Measurements from ENCODE around the gene INPP1.
A peak's percentile ranks its signal among the peaks of the same experiment; 100 is the strongest.
"Not testable (repeated sequence)": the region's sequence is repeated elsewhere in the genome, so short reads cannot be mapped to it uniquely, and the experiment has no call there.

Gene INPP1

DNA sequence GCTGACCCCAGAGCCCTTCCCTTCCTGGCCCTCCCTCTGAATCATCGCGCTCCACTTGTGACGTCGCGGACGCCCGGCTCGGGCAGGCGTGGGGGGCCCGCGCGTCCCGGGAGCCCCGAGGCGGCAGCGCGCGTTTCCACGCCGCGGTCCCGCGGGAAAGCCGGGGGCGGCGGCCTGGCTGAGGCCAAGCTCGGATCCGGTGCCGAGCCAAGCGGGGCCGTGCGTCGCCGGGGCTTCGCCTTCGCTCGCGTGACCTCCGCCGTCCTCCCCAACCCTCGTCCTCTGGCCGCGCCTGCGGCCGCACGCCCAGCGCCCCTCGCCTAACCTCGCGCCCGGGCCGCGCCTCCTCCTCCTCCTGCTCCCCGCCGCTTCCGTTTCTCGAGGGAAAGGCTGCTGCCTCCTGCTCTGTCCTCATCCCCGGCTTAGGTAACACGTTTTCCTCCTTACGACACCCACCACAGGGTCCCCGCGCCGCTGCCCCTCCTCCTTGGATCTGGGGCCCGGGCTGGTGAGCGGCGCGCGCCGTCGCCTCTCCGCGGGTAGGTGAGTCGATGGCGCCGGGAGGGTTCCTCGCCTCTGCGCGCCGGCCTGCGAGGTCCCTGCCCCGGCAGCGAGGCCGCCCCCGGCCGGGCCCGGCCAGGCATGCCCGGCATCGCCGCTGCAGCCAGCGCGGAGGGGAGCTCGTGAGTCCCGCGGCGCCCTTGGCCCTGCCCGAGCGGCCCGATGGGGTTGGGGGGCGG, at the start of gene INPP1:
Gene INPP1, plus strand, starts transcription at position 54 of the 740 bp plus-strand sequence. CDS start 16,514 bp downstream, outside the sequence.
- DNase-seq (ENCODE audit: low read depth): peak; percentile 40

GRCh38 chr2:190297880-190298279, 45.5 kb upstream of the INPP1 start:
- not testable (repeated sequence) for DNase-seq (ENCODE audit: low read depth)

GRCh38 chr2:190301032-190301431, 42.4 kb upstream of the INPP1 start:
- no peak for DNase-seq (ENCODE audit: low read depth)

GRCh38 chr2:190302052-190302451, 41.3 kb upstream of the INPP1 start:
- DNase-seq (ENCODE audit: low read depth): no peak

DNA sequence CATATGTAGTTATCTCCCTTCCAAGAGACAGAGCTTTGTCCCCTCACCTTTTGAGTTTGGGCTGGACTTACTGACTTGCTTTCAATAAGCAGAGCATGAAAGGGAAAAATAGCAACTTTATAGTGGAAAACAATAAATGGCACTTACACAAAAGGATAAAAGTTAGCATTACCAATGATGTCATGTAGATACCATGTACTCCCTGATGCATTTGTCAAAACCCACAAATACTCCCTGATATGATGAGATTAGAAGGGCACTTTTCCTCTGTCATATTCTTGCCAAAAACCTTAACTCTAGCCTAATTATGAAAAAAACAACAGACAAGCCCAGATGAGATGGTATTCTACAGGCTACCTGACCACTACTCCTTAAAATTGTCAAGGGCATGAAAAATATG, 39.7 kb upstream of the INPP1 start:
- no peak for DNase-seq (ENCODE audit: low read depth)

DNA sequence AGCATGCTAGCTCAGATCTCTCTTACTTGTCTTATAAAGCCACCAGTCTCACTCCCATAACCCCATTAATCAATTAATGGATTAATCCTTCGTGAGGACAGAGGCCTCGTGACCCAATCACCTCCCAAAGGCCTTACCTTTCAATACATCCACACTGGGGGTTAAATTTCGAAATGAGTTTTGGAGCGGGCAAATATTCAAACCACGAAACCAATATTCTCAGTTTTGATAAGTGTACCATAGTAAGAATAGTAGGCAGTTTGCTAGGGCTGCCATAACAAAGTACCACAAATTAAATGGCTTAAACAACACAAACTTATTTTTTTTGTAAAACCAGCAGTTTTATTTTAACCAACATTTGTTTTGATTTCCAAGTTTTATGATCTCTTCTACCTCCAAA, 39.0 kb upstream of the INPP1 start:
- no peak for DNase-seq (ENCODE audit: low read depth)

- DNase-seq (ENCODE audit: low read depth): no peak
Measured at GRCh38 chr2:190308031-190308430, 35.4 kb upstream of the INPP1 start.

DNA sequence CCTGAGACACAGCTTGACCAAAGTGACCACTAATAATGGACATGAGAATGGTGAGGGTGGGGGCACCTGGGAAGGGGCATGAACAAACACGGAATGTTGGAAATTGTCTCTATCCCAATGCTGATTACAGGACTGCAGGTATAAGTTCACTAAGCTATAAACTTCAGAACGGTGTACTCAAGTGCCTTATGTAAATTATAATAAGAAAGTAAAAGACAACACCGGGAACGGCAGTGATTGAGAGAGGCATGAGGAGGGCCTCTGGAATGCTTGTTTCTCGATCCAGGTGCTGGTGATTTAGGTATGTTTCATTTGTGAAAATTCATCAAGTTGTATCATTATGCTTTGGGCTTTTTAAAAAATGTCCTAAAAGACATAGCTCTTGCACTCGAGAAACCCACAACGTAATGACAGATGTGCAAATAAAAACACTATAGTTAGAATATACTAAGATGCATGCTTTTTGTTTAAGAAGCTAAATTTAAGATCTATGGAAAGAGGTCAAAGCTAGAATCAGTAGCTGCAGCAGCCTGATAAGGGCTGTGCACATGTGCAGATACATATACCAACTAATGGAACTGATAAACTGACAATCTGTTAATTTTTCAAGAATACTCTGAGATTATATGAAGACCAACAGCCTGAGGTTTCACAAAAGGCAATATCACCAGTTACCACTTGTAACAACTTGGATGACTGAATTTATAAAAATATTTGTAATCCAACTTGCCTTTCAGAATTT, 31.3 kb upstream of the INPP1 start:
- no peak for DNase-seq (ENCODE audit: low read depth)

- DNase-seq (ENCODE audit: low read depth): not testable (repeated sequence)
Measured at GRCh38 chr2:190312635-190313025, 30.8 kb upstream of the INPP1 start.

DNA sequence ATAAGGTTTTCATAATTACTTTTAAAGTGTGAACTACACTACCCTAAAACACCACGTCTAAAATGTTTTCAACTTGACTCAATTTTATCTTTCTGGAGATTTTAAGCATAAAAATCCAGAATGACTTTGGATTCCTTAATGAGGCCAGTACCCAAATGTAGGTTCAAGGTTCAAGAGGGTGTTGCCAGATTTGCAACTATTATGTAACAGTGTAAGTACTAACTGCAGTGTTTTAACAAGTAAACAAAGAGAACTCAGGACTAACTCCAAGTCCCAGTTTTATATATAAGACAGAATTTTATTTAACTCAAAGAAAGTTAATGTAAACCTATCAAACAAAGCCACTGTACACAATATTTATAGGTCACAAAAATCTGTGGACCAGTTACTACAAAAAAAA, 29.5 kb upstream of the INPP1 start:
- DNase-seq (ENCODE audit: low read depth): no peak

GRCh38 chr2:190315273-190315672, 28.1 kb upstream of the INPP1 start:
- no peak for DNase-seq (ENCODE audit: low read depth)

GRCh38 chr2:190318514-190318913, 24.9 kb upstream of the INPP1 start:
- DNase-seq (ENCODE audit: low read depth): no peak

DNA sequence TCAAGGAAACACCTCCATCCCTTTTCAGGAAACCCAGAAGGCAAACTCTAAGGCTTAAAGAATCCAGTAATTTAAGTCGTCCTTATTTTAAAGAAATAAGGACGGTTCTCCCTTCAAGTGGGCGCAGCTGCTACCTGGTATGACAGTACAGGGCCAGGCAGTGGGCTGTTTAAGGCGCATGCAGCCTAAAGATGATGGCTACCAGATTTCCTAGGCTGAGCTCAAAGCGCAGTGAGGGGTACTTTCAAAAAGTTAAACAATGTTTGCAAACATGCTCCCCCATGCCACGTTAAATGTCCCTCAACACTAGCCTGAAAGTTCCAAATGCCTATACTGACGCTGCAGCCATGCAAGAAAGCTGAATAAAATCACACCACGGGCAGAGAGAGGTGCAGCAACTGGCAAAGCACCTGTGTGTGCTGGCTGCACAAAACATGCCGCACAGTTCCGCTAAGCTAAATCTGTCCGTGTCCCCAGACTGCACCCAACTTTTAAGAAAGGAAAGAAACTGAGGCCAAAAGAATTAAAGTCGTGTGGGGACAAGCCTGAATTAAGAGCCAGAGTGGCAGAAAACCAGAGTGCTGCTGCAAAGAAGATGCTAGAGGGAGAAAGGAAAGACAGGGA, 24.3 kb upstream of the INPP1 start:
- DNase-seq (ENCODE audit: low read depth): no peak

DNA sequence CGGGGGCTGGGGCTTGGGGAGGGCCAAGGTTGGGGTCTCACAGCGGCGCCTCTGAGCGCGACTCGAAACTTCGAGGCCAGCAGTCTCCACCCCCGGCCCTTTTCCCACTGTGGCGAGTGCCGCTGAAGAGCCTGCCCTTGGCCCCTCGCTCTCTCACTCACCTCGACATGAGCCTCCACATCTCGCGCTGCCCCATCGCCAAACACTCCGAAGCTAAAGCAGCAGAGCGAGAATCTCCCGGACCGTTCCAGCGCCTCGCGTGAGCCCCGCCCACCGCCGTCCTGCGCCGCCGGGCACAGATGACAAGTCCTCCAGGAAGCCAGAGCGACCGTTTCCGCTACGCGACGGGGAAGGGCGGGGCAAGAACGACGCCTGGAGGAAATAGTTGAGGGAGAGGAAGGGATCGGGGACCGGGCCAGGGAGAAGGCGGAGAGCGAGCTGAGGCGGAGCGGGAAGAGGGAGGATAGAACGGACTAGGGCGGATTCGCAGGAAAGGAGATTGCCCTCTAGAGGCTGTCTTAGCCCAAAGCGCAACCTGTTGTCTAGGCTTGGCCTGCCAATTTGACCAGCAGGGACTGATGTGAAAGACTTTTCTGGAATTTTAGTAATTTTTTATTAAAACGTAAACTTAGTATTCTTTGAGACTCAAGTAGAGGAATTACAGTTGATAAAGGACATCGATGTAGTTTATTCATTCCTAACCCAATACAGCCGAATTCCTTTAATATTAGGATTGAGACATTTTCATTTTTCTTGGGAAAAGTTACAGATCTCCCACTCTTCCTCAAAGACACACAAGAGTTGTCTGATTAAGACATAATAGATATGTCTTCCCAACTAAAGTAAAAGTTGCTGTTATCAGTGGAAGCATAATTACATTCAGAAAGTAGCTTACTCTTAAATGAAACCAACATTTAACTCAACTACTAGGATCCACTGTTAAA, 23.6 kb upstream of the INPP1 start, which contains the start of gene HIBCH:
Gene HIBCH, minus strand, starts transcription at position 272 of the 944 bp plus-strand sequence. Its CDS starts 76 bp downstream, at position 196.
- DNase-seq (ENCODE audit: low read depth): peak; percentile 93

- peak; percentile 30 for DNase-seq (ENCODE audit: low read depth)
Measured at GRCh38 chr2:190320696-190321095, 22.7 kb upstream of the INPP1 start.

DNA sequence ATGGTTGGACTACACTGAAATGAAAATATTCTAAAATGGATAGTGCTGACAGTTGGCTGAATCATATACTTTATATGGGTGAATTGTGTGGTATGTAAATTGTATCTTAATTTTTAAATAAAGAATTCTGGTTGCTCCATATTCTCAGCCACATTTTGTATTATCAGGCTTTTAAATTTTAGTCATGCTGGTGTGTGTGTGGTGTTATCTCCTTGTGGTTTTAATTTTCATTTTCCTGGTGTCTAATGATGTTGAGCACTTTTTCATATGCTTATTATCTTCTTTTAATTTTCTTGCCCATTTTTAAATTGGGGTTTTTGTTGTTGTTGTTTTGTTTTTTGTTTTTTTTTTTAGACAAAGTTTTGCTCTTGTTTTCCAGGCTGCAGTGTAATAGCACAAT, 20.0 kb upstream of the INPP1 start:
- no peak for DNase-seq (ENCODE audit: low read depth)

DNA sequence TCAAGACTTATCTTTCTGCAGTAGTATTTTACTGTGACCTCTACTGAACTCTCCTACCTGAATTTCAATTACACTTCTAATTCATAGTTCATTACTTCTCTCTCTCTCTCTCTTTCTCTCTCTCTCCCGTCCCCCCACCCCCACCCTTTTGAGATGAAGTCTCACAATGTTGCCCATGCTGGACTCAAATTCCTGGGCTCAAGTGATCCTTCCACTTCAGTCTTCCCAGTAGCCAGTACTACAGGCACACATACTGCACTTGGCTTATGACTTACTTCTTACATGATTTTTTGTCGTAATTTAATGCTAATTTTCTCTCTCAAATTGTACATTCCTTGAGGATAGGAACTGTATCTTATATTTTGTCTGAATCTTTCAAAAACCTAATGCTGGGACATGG, 17.8 kb upstream of the INPP1 start:
- no peak for DNase-seq (ENCODE audit: low read depth)

DNA sequence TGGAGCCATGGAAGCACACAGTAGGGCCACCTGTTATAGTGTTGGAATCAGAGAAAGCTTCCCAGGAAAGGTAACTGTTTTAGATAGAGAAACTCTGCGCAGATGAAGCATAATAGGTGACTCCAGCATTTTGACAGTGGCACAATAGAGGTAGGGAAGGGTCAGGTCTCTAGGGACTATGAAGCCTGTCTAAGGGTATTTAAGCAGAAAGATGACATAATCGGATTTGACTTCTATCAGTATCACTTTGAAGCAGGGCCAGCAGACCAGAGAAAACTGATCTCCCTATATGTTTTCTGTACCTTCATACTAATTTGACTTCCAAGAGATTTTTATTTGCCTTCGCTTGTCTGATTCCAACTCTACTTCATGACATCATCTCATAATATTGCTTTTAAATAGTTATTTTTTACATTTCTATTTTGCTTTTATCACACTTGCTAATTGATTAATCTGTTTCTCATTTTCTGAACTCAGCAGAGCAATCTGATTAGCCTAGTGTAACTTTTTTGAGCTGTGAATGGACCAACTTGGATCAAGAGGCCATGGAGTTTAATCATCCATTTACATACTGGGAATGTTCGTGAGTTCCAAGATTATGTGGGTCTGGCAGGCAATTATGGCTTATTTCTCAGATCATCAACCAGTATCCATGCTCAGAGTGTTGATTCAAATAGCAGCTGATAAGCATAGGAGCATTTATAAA, 15.4 kb upstream of the INPP1 start:
- DNase-seq (ENCODE audit: low read depth): no peak

DNA sequence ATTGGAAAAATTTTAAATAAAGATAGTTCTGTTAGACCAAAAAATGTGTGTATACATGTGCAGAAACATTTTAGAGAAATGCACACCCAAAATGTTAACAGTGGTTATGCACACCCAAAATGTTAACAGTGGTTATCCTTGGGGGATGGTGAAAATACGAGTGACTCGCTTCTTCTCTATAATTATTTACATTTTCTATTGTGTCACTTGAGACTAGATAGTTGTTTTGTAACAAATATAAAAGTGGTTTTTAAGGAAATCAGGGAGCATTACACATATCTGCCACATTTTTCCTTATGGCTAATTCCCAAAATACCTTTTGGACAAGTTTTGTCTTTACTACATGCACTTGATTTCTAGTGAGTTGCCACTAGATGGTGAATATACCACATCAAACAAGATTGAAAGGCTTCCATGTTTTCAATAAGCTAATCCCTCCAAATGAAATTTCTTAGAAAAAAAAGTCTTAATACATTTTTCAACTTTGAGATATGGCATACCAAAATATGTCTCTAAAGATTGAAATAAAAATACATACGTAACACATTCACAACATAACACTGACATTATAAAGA, 14.7 kb upstream of the INPP1 start:
- no peak for DNase-seq (ENCODE audit: low read depth)

DNA sequence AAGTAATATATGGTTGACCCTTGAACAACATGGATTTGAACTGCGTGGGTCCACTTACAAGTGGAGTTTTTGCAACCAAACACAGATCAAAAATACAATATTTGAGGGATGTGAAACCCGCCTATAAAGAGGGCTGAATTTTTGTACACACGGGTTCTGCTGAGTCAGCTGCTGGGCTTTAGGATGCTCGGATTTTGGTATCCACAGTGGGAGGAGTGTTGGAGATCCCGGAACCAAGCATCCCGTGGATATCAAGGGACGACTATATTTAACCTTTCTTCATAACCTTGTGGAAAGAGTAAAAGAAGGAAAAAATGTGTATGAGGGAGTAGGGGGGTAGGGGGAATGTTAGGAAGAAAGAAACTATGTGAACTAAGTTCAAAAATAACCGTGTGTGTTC, 10.0 kb upstream of the INPP1 start:
- no peak for DNase-seq (ENCODE audit: low read depth)

GRCh38 chr2:190333928-190334327, 9.5 kb upstream of the INPP1 start:
- DNase-seq (ENCODE audit: low read depth): no peak
